K562 (cell line): ENCODE data around the gene MFN1. TPM values are rescaled to one million over a fixed set of nuclear protein-coding genes. Genes with fewer than 3 reads are reported as not detected.

Source experiments
- BCL6 ChIP-seq: fragments of 250-450 bp; sonication (Bioruptor Pico); IDR thresholded peaks from 2 replicates; pipeline ENCODE4 v1.4.0; 2020
- BCOR ChIP-seq: fragments of 450-650 bp; IDR thresholded peaks from 2 replicates; pipeline ENCODE4 v1.6.1; 2016
- BDP1 ChIP-seq: IDR thresholded peaks from 3 replicates; pipeline ENCODE4 v1.6.1; 2011; ENCODE audit not compliant: insufficient read length, insufficient read depth
- CBFA2T2 ChIP-seq: fragments of 450-650 bp; conservative IDR thresholded peaks from 2 replicates; pipeline ENCODE4 v1.6.1; 2017; ENCODE audit warnings: mild to moderate bottlenecking
- CBX5 ChIP-seq: IDR thresholded peaks from 2 replicates; pipeline ENCODE4 v1.6.1; 2014; ENCODE audit warnings: low read depth, borderline replicate concordance
- DPF2 ChIP-seq: fragments of 450-650 bp; IDR thresholded peaks from 2 replicates; pipeline ENCODE4 v1.6.1; 2016
- FOXA3 ChIP-seq, 2 experiments: fragments of 450-650 bp in 1 of 2; sonication (generic) in 1 of 2; formaldehyde crosslinking; IDR thresholded peaks in 1 of 2; conservative IDR thresholded peaks in 1 of 2; 2 replicates each; pipeline versions ENCODE4 v1.4.0 to v1.8.0; 2020 to 2022; ENCODE audit warnings: mild to moderate bottlenecking in 2 of 2, missing genetic modification reagents in 1 of 2
- GATAD2B ChIP-seq: fragments of 450-650 bp; IDR thresholded peaks from 2 replicates; pipeline ENCODE4 v1.6.1; 2017; ENCODE audit warnings: mild to moderate bottlenecking, borderline replicate concordance
- HOMEZ ChIP-seq: fragments of 250-450 bp; sonication (Bioruptor Pico); IDR thresholded peaks from 2 replicates; pipeline ENCODE4 v1.4.0; 2020; ENCODE audit warnings: mild to moderate bottlenecking, moderate library complexity
- KAT7 ChIP-seq: sonication (generic); formaldehyde crosslinking; IDR thresholded peaks from 2 replicates; pipeline ENCODE4 v1.8.0; 2022; ENCODE audit warnings: missing genetic modification reagents, mild to moderate bottlenecking, borderline replicate concordance
- KHSRP ChIP-seq: fragments of 450-650 bp; IDR thresholded peaks from 2 replicates; pipeline ENCODE4 v1.6.1; 2017
- MEF2D ChIP-seq: conservative IDR thresholded peaks from 2 replicates; pipeline ENCODE4 v1.6.1; 2016; ENCODE audit warnings: low read depth, missing genetic modification characterization, missing compliant biosample characterization
- MEIS2 ChIP-seq: fragments of 450-650 bp; IDR thresholded peaks from 2 replicates; pipeline ENCODE4 v1.6.1; 2014; ENCODE audit warnings: mild to moderate bottlenecking; ENCODE audit not compliant: partially characterized antibody
- NFIC ChIP-seq: fragments of 450-650 bp; IDR thresholded peaks from 2 replicates; pipeline ENCODE4 v1.6.1; 2017; ENCODE audit warnings: mild to moderate bottlenecking, inconsistent platforms
- NR2C2 ChIP-seq, 2 experiments: fragments of 200-800 bp in 1 of 2; sonication (Bioruptor generic) in 1 of 2; sonication (generic) in 1 of 2; formaldehyde crosslinking in 1 of 2; IDR thresholded peaks; 2 replicates each; pipeline versions ENCODE4 v1.6.1 to v1.8.0; 2016 to 2022; ENCODE audit warnings: mild to moderate bottlenecking in 1 of 2, missing compliant biosample characterization in 1 of 2, missing genetic modification characterization in 1 of 2, missing genetic modification reagents in 1 of 2
- STAT5A ChIP-seq: IDR thresholded peaks from 2 replicates; pipeline ENCODE4 v1.6.1; 2012; ENCODE audit warnings: low read length, inconsistent platforms, borderline replicate concordance
- THRA ChIP-seq: fragments of 450-650 bp; IDR thresholded peaks from 2 replicates; pipeline ENCODE4 v1.6.1; 2017; ENCODE audit warnings: mild to moderate bottlenecking, moderate library complexity
- THRAP3 ChIP-seq: fragments of 450-650 bp; IDR thresholded peaks from 2 replicates; pipeline ENCODE4 v1.6.1; 2016; ENCODE audit warnings: mild to moderate bottlenecking, inconsistent platforms, borderline replicate concordance
- UBTF ChIP-seq, 2 experiments: IDR thresholded peaks; 2 replicates each; pipeline ENCODE4 v1.6.1; 2012; ENCODE audit warnings: improper control_type of control experiment in 2 of 2, low read depth in 2 of 2, low read length in 2 of 2, borderline replicate concordance in 1 of 2
- ZNF354B ChIP-seq: fragments of 250-450 bp; sonication (Bioruptor Pico); IDR thresholded peaks from 2 replicates; pipeline ENCODE4 v1.4.0; 2020
- ZNF740 ChIP-seq, 3 experiments: fragments of 200-800 bp in 1 of 3; sonication (Bioruptor generic) in 1 of 3; sonication (generic) in 1 of 3; formaldehyde crosslinking in 1 of 3; IDR thresholded peaks; 2 replicates each; pipeline versions ENCODE4 v1.6.1 to v1.8.0; 2016 to 2022; ENCODE audit warnings: mild to moderate bottlenecking in 2 of 3, missing compliant biosample characterization in 2 of 3, missing genetic modification characterization in 2 of 3, missing genetic modification reagents in 1 of 3
- polyA plus RNA-seq, 8 experiments: library from polyadenylated mRNA; depleted of rRNA in 4 of 8; stranded (reverse) in 5 of 8; unstranded in 3 of 8; fragments of >200 nt; fragmentation: Nextera tagmentation in 2 of 8; fragmentation: Illumina TruSeq in 1 of 8; extraction: Ambion mirVana in 2 of 8; extraction: Trizol in 1 of 8; gene quantifications; 2 replicates each; pipeline versions ENCODE4 v1.2.1 to v1.2.3, GENCODE V29; 2011 to 2014; ENCODE audit warnings: inconsistent platforms in 1 of 8, missing spikeins in 1 of 8
- total RNA-seq, 7 experiments: library from RNA; depleted of rRNA in 6 of 7; stranded (reverse); fragments of >200 nt in 6 of 7; fragmentation: Illumina TruSeq in 2 of 7; extraction: Trizol in 2 of 7; gene quantifications; 2 replicates each; pipeline versions ENCODE4 v1.2.1 to v1.2.3, GENCODE V29; 2011 to 2021; ENCODE audit warnings: low replicate concordance in 1 of 7

Gene MFN1
- total and polyA plus RNA-seq, 9 of the 15 experiments (the other 6 are each of a cell fraction or from before 2014, with no cell fraction given): 10.5 to 42.7 (median 22.6) TPM

GRCh38 chr3:179321668-179322285 is 25.7 kb upstream of the MFN1 start (continued):
- TF ChIP-seq THRA (no peak), UBTF (IDR thresholded peaks at IDR 0.05; ENCODE audit: borderline replicate concordance in 1 of 2, low read depth in 2 of 2, low read length in 2 of 2) (no peak), MEF2D (tag) (no peak), NFIC (no peak), KAT7 (CRISPR knock-in tag) (peak; percentile 68; the same call in 1 of the 2 replicates), ZNF354B (no peak), BDP1 (no peak), FOXA3 (CRISPR knock-in tag; conservative IDR thresholded peaks at IDR 0.05 in 1 of 2, IDR thresholded peaks at IDR 0.05 in 1 of 2) (no peak), KHSRP (no peak), THRAP3 (0 out of 2 replicates have a peak, but pooled peaks have one; percentile 25), CBX5 (no peak), ZNF740 (CRISPR knock-in tag; IDR thresholded peaks at IDR 0.05) (no peak), ZNF740 (tag; IDR thresholded peaks at IDR 0.05) (no peak), HOMEZ (CRISPR knock-in tag) (no peak), BCL6 (CRISPR knock-in tag) (no peak), MEIS2 (peak; percentile 35), DPF2 (no peak), BCOR (no peak), GATAD2B (0 out of 2 replicates have a peak, but pooled peaks have one; percentile 33), NR2C2 (CRISPR knock-in tag; IDR thresholded peaks at IDR 0.05) (no peak), NR2C2 (tag; IDR thresholded peaks at IDR 0.05) (no peak), CBFA2T2 (no peak), STAT5A (no peak)
